HG03066 (cell line): Measurements from ENCODE around the gene BCL7B.
"Not testable (repeated sequence)": the region's sequence is repeated elsewhere in the genome, so short reads cannot be mapped to it uniquely, and the experiment has no call there.

Experiments
- ATAC-seq: cut with Tn5 transposase; IDR thresholded peaks from one replicate; pipeline ENCODE4 v1.9.1; 2021; ENCODE audit warnings: low read depth; ENCODE audit not compliant: unreplicated experiment

BCL7B gene

DNA sequence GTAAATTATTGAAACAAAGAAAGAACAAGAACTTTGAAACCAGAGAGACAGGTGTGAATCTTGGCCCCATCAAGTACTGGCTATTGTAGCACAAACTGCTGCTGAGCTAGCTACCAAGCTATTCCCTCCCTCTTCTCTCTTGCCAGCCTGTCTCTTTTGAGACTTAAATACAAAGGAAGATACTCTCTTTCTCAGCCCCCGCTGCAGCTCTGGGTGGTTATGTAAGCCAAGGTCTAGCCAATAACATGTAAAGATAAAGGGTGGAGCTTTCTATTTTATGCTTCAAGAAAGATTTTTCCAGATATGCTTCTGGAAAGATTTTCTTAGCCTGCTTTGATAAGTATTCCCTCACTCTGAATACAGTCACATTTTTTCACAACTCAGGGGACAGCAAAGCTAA, 52.6 kb downstream of the BCL7B start:
- no peak for ATAC-seq

DNA sequence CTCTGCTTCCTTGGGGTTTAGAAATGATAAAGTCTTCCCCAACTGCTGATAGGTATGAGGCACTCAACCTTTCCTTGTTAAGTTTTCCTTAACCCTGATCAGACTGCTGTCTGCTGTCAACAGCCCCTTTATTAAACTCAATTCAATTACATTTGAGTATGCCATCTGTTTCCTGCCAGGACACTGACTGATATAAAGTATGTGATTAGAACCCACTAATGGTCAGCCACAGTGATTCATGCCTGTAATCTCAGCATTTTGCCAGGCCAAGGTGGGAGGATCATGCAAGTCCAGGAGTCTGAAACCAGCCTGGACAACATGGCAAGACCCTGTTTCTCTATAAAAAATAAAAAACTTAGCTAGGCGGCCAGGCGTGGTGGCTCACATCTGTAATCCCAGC, 53.5 kb downstream of the BCL7B start:
- no peak for ATAC-seq

- ATAC-seq: no peak
Measured at GRCh38 chr7:73503229-73503628, 54.3 kb downstream of the BCL7B start.

GRCh38 chr7:73496626-73497025, 60.9 kb downstream of the BCL7B start:
- ATAC-seq: no peak

GRCh38 chr7:73495507-73495906, 62.0 kb downstream of the BCL7B start:
- ATAC-seq: not testable (repeated sequence)

- ATAC-seq: no peak
Measured at GRCh38 chr7:73489976-73490375, 67.5 kb downstream of the BCL7B start.

- ATAC-seq: no peak
Measured at GRCh38 chr7:73487486-73487885, 70.0 kb downstream of the BCL7B start.
